ENCODE results near the gene PRM2.
"Not testable (repeated sequence)": the region's sequence is repeated elsewhere in the genome, so short reads cannot be mapped to it uniquely, and the experiment has no call there.

The PRM2 gene

GRCh38 chr16:11289696-11290095 lies 13.4 kb upstream of the PRM2 start:
- DNase-seq (ENCODE audit: low read depth in 3 of 3), result not testable (repeated sequence)

- DNase-seq (ENCODE audit: low read depth in 3 of 3), result no peak
These were observed 12.9 kb upstream of the PRM2 start for GRCh38 chr16:11289202-11289601.

- DNase-seq (ENCODE audit: low read depth in 3 of 3), result no peak
These were observed 9.6 kb upstream of the PRM2 start for GRCh38 chr16:11285842-11286241.

DNA sequence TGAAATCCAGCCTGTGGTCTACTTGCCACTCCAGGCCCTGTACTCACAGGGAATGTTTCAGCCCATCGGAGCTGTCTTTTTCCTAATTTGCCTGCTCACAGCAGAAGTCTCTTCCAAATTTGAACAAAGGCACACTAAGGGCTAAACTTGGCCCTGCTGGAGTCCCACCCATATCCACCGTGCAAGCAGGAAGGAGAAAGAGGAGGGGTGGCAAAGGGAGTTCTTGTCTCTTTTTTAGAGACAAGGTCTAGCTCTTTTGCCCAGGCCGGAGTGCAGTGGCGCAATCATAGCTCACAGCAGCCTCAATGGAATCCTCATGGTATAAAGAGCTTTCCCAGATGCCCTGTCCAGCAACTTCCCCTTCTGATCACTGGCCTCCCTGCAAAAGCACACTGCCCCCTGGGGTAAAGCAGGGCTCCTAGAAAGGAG lies 7.6 kb upstream of the PRM2 start:
- no peak for DNase-seq (ENCODE audit: low read depth in 3 of 3)

DNA sequence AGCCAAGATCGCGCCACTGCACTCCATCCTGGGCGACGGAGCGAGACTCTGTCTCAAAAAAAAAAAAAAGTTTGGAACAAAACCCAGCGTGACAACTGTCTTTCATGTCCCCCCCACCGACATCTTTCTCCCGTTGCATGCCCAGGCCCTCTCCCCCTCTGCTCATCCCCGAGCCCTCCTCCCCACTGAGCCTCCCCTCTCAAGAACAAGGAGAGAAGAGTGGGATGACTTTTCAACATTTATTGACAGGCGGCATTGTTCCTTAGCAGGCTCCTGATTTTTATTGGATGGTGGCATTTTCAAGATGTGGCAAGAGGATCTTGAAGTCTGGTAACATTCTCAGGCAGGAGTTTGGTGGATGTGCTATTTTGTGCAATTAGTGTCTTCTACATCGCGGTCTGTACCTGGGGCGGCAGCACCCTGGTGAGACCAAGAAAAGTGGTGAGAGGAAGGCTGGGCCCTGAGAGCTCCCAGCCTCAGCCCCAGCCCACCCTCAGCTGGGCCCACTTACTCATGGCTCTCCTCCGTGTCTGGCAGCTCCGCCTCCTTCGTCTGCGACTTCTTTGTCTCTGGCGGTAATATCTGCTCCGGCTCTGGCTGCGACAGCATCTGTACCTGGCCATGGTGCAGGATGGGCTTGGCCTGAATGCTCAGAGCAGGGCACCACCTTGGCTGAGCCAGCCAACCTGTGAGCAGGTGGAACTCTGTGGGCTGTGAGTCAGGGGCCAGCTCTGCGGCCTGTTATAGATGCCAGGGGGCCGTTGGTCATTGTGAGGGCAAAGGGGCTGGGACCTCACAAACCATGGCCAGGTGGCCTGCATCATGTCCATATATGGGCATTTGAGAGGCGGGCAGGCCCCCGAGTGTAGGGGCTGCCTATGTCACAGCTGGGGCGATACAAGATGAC lies 4.6 kb upstream of the PRM2 start, which contains the start of gene PRM1:
Gene PRM1 (minus strand): TSS at position 715 of the 907 bp plus-strand sequence. CDS start 92 bp downstream, at position 623.
- DNase-seq (ENCODE audit: low read depth in 3 of 3), result no peak

DNA sequence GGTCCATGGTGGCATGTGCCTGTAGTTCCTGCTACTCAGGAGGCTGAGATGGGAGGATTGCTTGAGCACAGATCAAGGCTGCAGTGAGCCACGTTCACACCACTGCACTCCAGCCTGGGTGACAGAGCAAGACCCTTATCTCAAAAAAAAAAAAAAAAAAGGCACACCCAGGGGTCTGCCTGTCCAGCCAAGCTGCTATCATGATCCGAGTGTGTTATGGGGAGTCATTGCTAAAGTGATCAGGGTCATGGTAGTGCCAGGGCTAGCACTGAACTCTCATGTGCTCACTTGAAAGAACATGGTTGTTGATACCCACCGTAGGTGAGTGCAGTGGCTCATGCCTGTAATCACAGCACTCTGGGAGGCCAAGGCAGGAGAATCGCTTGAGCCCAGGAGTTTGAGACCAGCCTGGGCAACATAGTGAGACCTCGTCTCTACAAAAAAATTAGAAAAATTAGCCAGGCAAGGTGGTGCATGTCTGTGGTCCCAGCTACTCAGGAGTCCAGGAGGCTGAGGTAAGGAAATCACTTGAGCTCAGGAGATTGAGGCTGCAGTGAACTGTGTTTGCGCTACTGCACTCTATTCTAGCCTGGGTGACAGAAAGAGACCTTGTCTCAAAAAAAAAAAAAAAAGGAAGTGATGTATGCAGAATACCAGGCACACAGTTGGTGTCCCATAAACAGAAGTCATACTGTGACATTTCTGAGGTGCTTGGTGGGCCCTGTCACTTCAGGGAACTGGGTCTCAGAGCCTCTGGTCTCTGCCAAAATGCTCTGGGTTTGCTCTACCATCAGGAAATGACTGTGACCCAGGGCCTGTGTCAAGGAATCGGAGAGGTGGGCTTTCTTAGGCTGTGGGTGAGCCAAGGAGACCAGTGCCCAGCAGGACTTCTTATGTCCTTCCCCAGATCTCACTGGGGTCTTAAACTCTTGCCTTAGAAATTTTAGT lies 2.7 kb upstream of the PRM2 start:
- DNase-seq (ENCODE audit: low read depth in 3 of 3), result no peak

DNA sequence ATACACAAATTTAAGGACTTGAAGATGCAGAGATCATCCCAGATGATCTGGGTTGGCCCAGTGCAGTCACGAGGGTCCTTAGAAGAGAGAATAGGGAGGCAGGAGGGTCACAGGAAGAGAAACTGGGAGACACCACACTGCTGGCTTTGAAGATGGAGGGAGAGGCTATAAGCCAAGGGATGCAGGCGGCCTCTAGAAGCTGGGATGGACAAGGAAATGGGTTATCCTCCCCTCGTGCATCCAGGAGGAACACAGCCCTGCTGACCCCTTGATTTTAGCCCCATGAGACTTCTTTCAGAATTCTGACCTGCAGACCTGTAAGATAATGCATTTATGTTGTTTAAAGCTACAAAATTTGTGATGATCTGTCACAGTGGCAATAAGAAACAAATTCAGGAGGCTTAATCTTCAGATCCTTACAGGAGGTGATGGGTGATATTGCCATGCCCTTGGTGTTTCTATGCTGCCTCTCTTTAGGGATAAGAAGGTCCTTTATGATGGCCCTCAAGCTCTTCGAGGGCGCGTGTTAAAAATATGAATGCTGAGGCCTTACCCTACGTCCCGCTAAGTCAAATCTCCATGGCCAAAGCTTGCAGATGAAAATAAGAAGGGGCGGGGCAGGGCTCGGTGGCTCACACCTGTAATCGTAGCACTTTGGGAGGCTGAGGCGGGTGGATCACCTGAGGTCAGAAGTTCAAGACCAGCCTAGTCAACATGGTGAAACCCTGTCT lies 1.5 kb upstream of the PRM2 start:
- DNase-seq (ENCODE audit: low read depth in 3 of 3), result no peak

DNA sequence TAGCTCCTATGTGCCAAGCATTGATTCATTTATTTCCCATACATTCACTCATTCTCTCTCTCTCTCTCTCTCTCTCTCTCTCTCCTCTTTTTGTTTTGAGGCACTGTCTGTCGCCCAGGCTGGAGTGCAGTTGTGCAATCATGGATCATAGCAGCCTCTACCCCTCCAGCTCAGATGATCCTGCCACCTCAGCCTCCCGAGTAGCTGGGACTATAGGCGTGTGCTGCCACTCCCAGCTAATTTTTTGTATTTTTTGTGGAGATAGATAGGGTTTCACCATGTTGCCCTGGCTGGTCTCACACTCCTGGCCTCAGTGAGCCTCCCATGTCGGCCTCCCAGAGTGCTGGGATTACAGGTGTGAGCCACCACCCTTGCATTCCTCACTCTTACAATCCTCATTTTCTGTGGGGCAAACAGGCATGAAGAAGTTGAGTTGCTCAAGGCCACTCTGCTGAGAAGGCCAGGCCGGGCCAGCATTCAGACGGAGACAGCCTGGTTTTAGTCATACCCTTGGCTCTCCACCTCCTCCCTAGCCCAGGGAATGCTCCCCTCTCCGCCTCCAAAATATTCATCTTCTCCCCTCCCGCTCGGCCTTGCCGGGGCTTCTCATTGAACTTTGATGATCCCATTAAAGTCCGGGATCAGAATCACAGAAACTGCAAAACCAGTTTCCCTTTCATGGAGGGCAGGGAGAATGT lies 765 bp upstream of the PRM2 start:
- DNase-seq (ENCODE audit: low read depth in 3 of 3), result no peak

GRCh38 chr16:11274964-11275363 lies 1.3 kb downstream of the PRM2 start:
- DNase-seq (ENCODE audit: low read depth in 3 of 3), result no peak

- DNase-seq (ENCODE audit: low read depth in 3 of 3), result no peak
These were observed 2.5 kb downstream of the PRM2 start for GRCh38 chr16:11273721-11274324.

GRCh38 chr16:11272921-11273720 lies 3.2 kb downstream of the PRM2 start, which contains the start of gene PRM3:
PRM3 (minus strand) TSS chr16:11273629; CDS start chr16:11273595, 34 bp downstream.
- DNase-seq (ENCODE audit: low read depth in 3 of 3), result no peak

- DNase-seq (ENCODE audit: low read depth in 3 of 3), result no peak
These were observed 3.8 kb downstream of the PRM2 start for GRCh38 chr16:11272484-11272883.

- DNase-seq (ENCODE audit: low read depth in 3 of 3), result no peak
These were observed 4.7 kb downstream of the PRM2 start for GRCh38 chr16:11271610-11272009.

- DNase-seq (ENCODE audit: low read depth in 3 of 3), result no peak
These were observed 5.6 kb downstream of the PRM2 start for GRCh38 chr16:11270602-11271162.

DNA sequence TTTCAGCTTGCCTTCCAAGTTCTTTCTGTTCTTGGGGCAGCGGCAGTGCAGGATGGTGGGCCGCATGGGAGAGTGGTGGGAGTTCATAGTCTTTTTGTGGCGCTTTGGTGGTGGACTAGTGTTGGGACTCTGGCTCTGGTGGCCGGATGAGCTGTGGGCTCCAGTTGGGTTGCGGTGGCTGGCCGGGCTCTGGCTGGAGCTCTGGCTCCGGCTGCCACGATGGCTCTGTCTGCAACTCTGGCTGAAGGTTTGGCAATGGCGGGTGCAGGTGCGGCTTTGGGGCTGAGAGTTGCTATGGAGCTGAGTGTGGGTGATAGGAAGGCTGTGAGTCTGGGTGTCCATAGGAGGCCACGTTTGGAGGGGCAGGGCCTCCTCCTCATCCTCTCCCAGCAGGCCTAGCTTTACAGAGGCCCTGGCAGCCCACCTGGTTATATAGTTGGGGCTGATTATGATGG lies 7.3 kb downstream of the PRM2 start, which contains the start of gene TNP2:
Gene TNP2 (minus strand): TSS at position 405 of the 455 bp plus-strand sequence. CDS start 63 bp downstream, at position 342.
- no peak for DNase-seq (ENCODE audit: low read depth in 3 of 3)

DNA sequence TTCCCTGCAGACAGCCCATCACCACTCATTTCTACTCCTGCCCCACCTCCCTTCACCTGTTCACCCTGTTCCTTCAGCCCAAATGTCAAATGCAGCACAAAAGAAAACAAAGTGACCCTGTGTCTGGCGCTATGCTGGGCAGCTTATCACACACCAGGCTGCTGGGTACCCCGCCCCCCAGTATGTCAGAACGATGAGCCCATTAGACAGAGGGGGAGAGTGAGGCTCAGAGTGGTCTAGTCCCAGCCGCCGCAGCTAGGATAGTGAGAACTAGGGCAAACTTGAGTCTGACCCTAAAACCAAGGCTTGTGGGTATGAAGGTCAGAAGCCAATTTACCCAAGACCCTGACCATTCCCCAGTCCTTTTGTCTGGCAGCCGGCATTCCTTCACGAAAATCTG lies 11.2 kb downstream of the PRM2 start:
- no peak for DNase-seq (ENCODE audit: low read depth in 3 of 3)

GRCh38 chr16:11264155-11264832 lies 12.0 kb downstream of the PRM2 start:
- no peak for DNase-seq (ENCODE audit: low read depth in 3 of 3)

- peak in 1 of 3 experiments; percentile 60 for DNase-seq (ENCODE audit: low read depth in 3 of 3)
These were observed 12.5 kb downstream of the PRM2 start for GRCh38 chr16:11263737-11264136.

Data from stimulated activated CD4-positive, alpha-beta T cell treated with anti-CD3 and anti-CD28 coated beads, TNF-alpha, amount 100 ng/mL, for 24 hours (primary cell).